Peyer's patch (tissue), 4 donors: ENCODE results near the gene TYRP1. TPM values are rescaled to one million over a fixed set of nuclear protein-coding genes. Genes with fewer than 3 reads are reported as not detected.

ENCODE experiments used
- DNase-seq, 3 donors: peaks; one replicate each; pipeline ENCODE4 v3.0.0-alpha.2; 2017 to 2019
- H3K27ac ChIP-seq, 4 donors: fragments of 200-600 bp; sonication (generic); one replicate each; pipeline ENCODE4 v1.5.1; 2016 to 2019
- H3K27me3 ChIP-seq, 2 donors: fragments of 200-600 bp; sonication (generic); one replicate each; pipeline ENCODE4 v1.5.1; 2019
- H3K36me3 ChIP-seq, 3 donors: fragments of 200-600 bp; sonication (generic); one replicate each; pipeline ENCODE4 v1.5.1; 2016 to 2019
- H3K4me1 ChIP-seq, 4 donors: fragments of 200-600 bp; sonication (generic); one replicate each; pipeline ENCODE4 v1.5.1; 2016 to 2019
- H3K4me3 ChIP-seq, 4 donors: fragments of 200-600 bp; sonication (generic); 1 replicate in 3 of 4; 2 replicates in 1 of 4; pipeline ENCODE4 v1.5.1; 2016 to 2019; ENCODE audit warnings: mild to moderate bottlenecking in 1 of 4
- H3K9me3 ChIP-seq, 4 donors: fragments of 200-600 bp; sonication (generic); one replicate each; pipeline ENCODE4 v1.5.1; 2016 to 2019; ENCODE audit warnings: mild to moderate bottlenecking in 1 of 4
- CTCF ChIP-seq, 6 experiments: fragments of 450-650 bp in 4 of 6; fragments of 200-600 bp in 2 of 6; sonication (generic) in 1 of 6; IDR thresholded peaks; one replicate each; pipeline ENCODE4 v1.5.1; 2017 to 2019; ENCODE audit warnings: antibody characterized with exemption in 6 of 6, mild to moderate bottlenecking in 3 of 6, moderate library complexity in 1 of 6
- POLR2A ChIP-seq, 2 donors: fragments of 450-650 bp; IDR thresholded peaks; one replicate each; pipeline ENCODE4 v1.5.1; 2017; ENCODE audit warnings: antibody characterized with exemption in 2 of 2, mild to moderate bottlenecking in 2 of 2, moderate library complexity in 2 of 2
- total RNA-seq, 4 donors: library from RNA; depleted of rRNA; stranded (reverse); fragments of >200 nt; gene quantifications; one replicate each; pipeline ENCODE4 v1.1.0, GENCODE V29; 2016

The TYRP1 gene
- total RNA-seq, 4 donors from 2014 or later = 0.70 to 2.5 (median 0.80) TPM; not detected in 1

- H3K4me1 ChIP-seq = no peaks in the 10 kb centered on the region
- DNase-seq = no peak
- TF ChIP-seq CTCF (IDR thresholded peaks at IDR 0.05) (no peak), POLR2A (IDR thresholded peaks at IDR 0.05) (no peak)
- H3K27ac ChIP-seq = no peak overlapping the region
- no peak overlapping the region for H3K4me3 ChIP-seq
- H3K27me3 ChIP-seq = no peaks in the 10 kb centered on the region
- no peaks in the 10 kb centered on the region for H3K9me3 ChIP-seq
- no peaks in the 10 kb centered on the region for H3K36me3 ChIP-seq
These were observed 36.4 kb upstream of the TYRP1 start for GRCh38 chr9:12656803-12657202.

- Histone ChIP-seq H3K36me3 (no peaks in the 10 kb centered on the region), H3K27ac (no peak overlapping the region), H3K4me1 (no peaks in the 10 kb centered on the region), H3K4me3 (no peak overlapping the region), H3K9me3 (no peaks in the 10 kb centered on the region), H3K27me3 (no peaks in the 10 kb centered on the region)
- DNase-seq = no peak
- TF ChIP-seq CTCF (IDR thresholded peaks at IDR 0.05) (no peak), POLR2A (IDR thresholded peaks at IDR 0.05) (no peak)
These were observed 36.0 kb upstream of the TYRP1 start for GRCh38 chr9:12657233-12657632.

- no peak overlapping the region for H3K4me3 ChIP-seq
- H3K4me1 ChIP-seq = no peaks in the 10 kb centered on the region
- H3K27me3 ChIP-seq = no peaks in the 10 kb centered on the region
- TF ChIP-seq CTCF (IDR thresholded peaks at IDR 0.05) (no peak), POLR2A (IDR thresholded peaks at IDR 0.05) (no peak)
- no peak for DNase-seq
- no peaks in the 10 kb centered on the region for H3K36me3 ChIP-seq
- no peaks in the 10 kb centered on the region for H3K9me3 ChIP-seq
- H3K27ac ChIP-seq = no peak overlapping the region
These were observed 35.2 kb upstream of the TYRP1 start for GRCh38 chr9:12657998-12658397.

GRCh38 chr9:12658531-12659209 is 34.5 kb upstream of the TYRP1 start:
- DNase-seq = no peak
- H3K4me1 ChIP-seq = no peaks in the 10 kb centered on the region
- no peaks in the 10 kb centered on the region for H3K27me3 ChIP-seq
- H3K27ac ChIP-seq = no peak overlapping the region
- H3K36me3 ChIP-seq = no peaks in the 10 kb centered on the region
- no peak overlapping the region for H3K4me3 ChIP-seq
- H3K9me3 ChIP-seq = no peaks in the 10 kb centered on the region
- TF ChIP-seq CTCF (IDR thresholded peaks at IDR 0.05) (no peak), POLR2A (IDR thresholded peaks at IDR 0.05) (no peak)

- no peak for DNase-seq
- Histone ChIP-seq H3K27ac (no peak overlapping the region), H3K27me3 (no peaks in the 10 kb centered on the region), H3K4me3 (no peak overlapping the region), H3K9me3 (no peaks in the 10 kb centered on the region), H3K4me1 (no peaks in the 10 kb centered on the region), H3K36me3 (no peaks in the 10 kb centered on the region)
- TF ChIP-seq CTCF (IDR thresholded peaks at IDR 0.05) (no peak), POLR2A (IDR thresholded peaks at IDR 0.05) (no peak)
These were observed 34.0 kb upstream of the TYRP1 start for GRCh38 chr9:12659220-12659619.

GRCh38 chr9:12666813-12667212 is 26.4 kb upstream of the TYRP1 start:
- H3K4me1 ChIP-seq = no peaks in the 10 kb centered on the region
- no peaks in the 10 kb centered on the region for H3K9me3 ChIP-seq
- no peaks in the 10 kb centered on the region for H3K36me3 ChIP-seq
- H3K27ac ChIP-seq = no peak overlapping the region
- no peak for DNase-seq
- no peak for TF ChIP-seq POLR2A (IDR thresholded peaks at IDR 0.05)
- TF ChIP-seq CTCF (IDR thresholded peaks at IDR 0.05) = no peak
- H3K4me3 ChIP-seq = no peak overlapping the region
- H3K27me3 ChIP-seq = no peaks in the 10 kb centered on the region
